Activated CD4-positive, alpha-beta T cell treated with anti-CD3 and anti-CD28 coated beads, Interleukin-10, Interleukin-2, amounts not matched to agents 100 ng/mL and 50 ng/mL, durations not matched to agents 16 hours and 8 hours (primary cell): ENCODE data around the gene NDST1.

Experiments used
- DNase-seq: peaks from one replicate; pipeline ENCODE4 v3.0.0-alpha.2; 2020

Gene NDST1

GRCh38 chr5:150593996-150594395 is 86.1 kb downstream of the NDST1 start:
- DNase-seq, result no peak

GRCh38 chr5:150595466-150596031 is 87.6 kb downstream of the NDST1 start:
- DNase-seq, result no peak

- no peak for DNase-seq
These were observed 88.4 kb downstream of the NDST1 start for GRCh38 chr5:150596313-150596712.

- DNase-seq, result no peak
These were observed 88.9 kb downstream of the NDST1 start for GRCh38 chr5:150596826-150597225.

GRCh38 chr5:150598006-150598405 is 90.1 kb downstream of the NDST1 start:
- DNase-seq, result no peak

- no peak for DNase-seq
These were observed 90.9 kb downstream of the NDST1 start for GRCh38 chr5:150598821-150599273.

GRCh38 chr5:150599281-150599680 is 91.3 kb downstream of the NDST1 start:
- no peak for DNase-seq

- DNase-seq, result no peak
These were observed 92.1 kb downstream of the NDST1 start for GRCh38 chr5:150599917-150600511.

GRCh38 chr5:150600616-150601490 is 92.9 kb downstream of the NDST1 start:
- no peak for DNase-seq

GRCh38 chr5:150601491-150602345 is 93.8 kb downstream of the NDST1 start:
- no peak for DNase-seq

- DNase-seq, result no peak
These were observed 95.1 kb downstream of the NDST1 start for GRCh38 chr5:150603052-150603451.

GRCh38 chr5:150603491-150603890 is 95.6 kb downstream of the NDST1 start:
- no peak for DNase-seq

GRCh38 chr5:150604010-150604409 is 96.1 kb downstream of the NDST1 start:
- no peak for DNase-seq

GRCh38 chr5:150604894-150605440 is 97.0 kb downstream of the NDST1 start:
- DNase-seq, result no peak

- no peak for DNase-seq
These were observed 97.6 kb downstream of the NDST1 start for GRCh38 chr5:150605546-150605945.

- no peak for DNase-seq
These were observed 98.5 kb downstream of the NDST1 start for GRCh38 chr5:150606476-150606875.

- no peak for DNase-seq
These were observed 99.2 kb downstream of the NDST1 start for GRCh38 chr5:150607105-150607504.
